ENCODE results near the gene TRIM5.

GRCh38 chr11:5631417-5631816 lies 53.5 kb downstream of the TRIM5 start:
- TF ChIP-seq, protein P1, sequence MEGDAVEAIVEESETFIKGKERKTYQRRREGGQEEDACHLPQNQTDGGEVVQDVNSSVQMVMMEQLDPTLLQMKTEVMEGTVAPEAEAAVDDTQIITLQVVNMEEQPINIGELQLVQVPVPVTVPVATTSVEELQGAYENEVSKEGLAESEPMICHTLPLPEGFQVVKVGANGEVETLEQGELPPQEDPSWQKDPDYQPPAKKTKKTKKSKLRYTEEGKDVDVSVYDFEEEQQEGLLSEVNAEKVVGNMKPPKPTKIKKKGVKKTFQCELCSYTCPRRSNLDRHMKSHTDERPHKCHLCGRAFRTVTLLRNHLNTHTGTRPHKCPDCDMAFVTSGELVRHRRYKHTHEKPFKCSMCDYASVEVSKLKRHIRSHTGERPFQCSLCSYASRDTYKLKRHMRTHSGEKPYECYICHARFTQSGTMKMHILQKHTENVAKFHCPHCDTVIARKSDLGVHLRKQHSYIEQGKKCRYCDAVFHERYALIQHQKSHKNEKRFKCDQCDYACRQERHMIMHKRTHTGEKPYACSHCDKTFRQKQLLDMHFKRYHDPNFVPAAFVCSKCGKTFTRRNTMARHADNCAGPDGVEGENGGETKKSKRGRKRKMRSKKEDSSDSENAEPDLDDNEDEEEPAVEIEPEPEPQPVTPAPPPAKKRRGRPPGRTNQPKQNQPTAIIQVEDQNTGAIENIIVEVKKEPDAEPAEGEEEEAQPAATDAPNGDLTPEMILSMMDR (IDR thresholded peaks at IDR 0.05): no peak
- no peak for TF ChIP-seq ZFX (IDR thresholded peaks at IDR 0.05; ENCODE audit: borderline replicate concordance)

Data from 22Rv1 (cell line).